Head of caudate nucleus (tissue), 42 donors: ENCODE data around the gene MACC1.

Experiments
- DNase-seq, 42 donors: peaks; one replicate each; pipeline versions ENCODE4 v3.0.0 to v3.0.0-alpha.2; 2020 to 2021; ENCODE audit warnings: mixed read lengths in 7 of 42
- intact Hi-C: fragments of 100-400 bp; cut with DNase I; formaldehyde crosslinking; loops from one replicate; pipeline ENCODE4 v1.15.0; 2022

The MACC1 gene

GRCh38 chr7:20111821-20112542, 105.2 kb downstream of the MACC1 start:
- intact Hi-C loops: no loop called here
- DNase-seq: no peak

GRCh38 chr7:20107582-20107981, 109.6 kb downstream of the MACC1 start:
- no peak for DNase-seq
- intact Hi-C loops: no loop called here

GRCh38 chr7:20104696-20105095, 112.5 kb downstream of the MACC1 start:
- intact Hi-C loops: no loop called here
- DNase-seq: no peak

- intact Hi-C loops: no loop called here
- no peak for DNase-seq
Measured at GRCh38 chr7:20102982-20103381, 114.2 kb downstream of the MACC1 start.

GRCh38 chr7:20095862-20096261, 121.3 kb downstream of the MACC1 start:
- DNase-seq: no peak
- intact Hi-C loops: no loop called here

GRCh38 chr7:20095436-20095835, 121.7 kb downstream of the MACC1 start:
- no peak for DNase-seq
- intact Hi-C loops: no loop called here

- intact Hi-C loops: no loop called here
- no peak for DNase-seq
Measured at GRCh38 chr7:20089431-20089830, 127.8 kb downstream of the MACC1 start.

- no peak for DNase-seq
- intact Hi-C loops: no loop called here
Measured at GRCh38 chr7:20085086-20085485, 132.1 kb downstream of the MACC1 start.
